ENCODE measurements around the gene ODAPH. TPM values are rescaled to one million over a fixed set of nuclear protein-coding genes. Genes with fewer than 3 reads are reported as not detected.

The ODAPH gene
- total and polyA plus RNA-seq, 12 donors, result 0.13 to 0.24 TPM; not detected in 10

DNA sequence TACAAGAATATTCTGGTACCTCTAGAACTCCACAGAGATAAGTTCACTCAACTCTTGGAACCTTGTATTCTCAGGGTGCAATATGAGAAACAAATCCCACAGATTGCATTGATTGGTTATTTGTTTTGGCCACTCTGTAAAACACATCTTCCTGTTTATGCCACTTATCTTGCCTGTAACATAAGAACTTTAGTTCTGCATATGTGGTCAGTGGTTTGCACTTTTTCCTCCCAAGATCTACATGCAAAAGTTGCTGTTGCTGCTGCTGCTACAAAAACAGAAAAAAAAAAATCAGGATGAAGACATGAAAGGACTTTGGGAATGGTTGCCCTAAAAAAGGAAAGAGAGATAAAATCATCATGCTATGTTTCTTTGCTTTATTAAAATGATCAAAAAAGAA, 9.6 kb downstream of the ODAPH start:
- DNase-seq, result no peak
- intact Hi-C loops (cut with DNase I), result no loop called here
- no peaks in the 10 kb centered on the region for H3K36me3 ChIP-seq (replicated peaks in 1 of 2)
- no peaks in the 10 kb centered on the region for H3K27me3 ChIP-seq
- H3K27ac ChIP-seq, result no peak overlapping the region
- H3K4me3 ChIP-seq, result no peak overlapping the region
- no peaks in the 10 kb centered on the region for H3K9me3 ChIP-seq (replicated peaks in 1 of 3)
- H3K4me1 ChIP-seq (replicated peaks in 1 of 2), result no peaks in the 10 kb centered on the region
- TF ChIP-seq, protein P1, sequence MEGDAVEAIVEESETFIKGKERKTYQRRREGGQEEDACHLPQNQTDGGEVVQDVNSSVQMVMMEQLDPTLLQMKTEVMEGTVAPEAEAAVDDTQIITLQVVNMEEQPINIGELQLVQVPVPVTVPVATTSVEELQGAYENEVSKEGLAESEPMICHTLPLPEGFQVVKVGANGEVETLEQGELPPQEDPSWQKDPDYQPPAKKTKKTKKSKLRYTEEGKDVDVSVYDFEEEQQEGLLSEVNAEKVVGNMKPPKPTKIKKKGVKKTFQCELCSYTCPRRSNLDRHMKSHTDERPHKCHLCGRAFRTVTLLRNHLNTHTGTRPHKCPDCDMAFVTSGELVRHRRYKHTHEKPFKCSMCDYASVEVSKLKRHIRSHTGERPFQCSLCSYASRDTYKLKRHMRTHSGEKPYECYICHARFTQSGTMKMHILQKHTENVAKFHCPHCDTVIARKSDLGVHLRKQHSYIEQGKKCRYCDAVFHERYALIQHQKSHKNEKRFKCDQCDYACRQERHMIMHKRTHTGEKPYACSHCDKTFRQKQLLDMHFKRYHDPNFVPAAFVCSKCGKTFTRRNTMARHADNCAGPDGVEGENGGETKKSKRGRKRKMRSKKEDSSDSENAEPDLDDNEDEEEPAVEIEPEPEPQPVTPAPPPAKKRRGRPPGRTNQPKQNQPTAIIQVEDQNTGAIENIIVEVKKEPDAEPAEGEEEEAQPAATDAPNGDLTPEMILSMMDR (IDR thresholded peaks at IDR 0.05), result no peak
- no peak for TF ChIP-seq POLR2A (IDR thresholded peaks at IDR 0.05)

DNA sequence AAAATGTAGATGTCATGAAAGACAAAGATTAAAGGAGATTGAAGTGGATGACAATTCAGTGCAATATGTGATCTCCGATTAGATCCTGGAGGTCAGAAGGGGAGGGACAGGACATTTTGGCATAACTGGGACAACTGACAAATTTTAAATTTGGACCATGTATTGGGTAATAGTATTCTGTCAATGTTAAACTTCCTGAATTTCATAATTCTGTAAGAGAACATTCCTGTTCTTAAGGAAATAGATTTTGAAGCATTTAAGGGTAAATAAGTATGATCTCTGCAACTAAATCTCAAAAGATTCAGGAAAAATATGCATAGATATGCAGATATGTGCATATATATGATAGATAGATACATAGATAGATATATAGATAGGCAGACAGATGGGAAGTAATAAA, 11.0 kb downstream of the ODAPH start:
- Histone ChIP-seq H3K27ac (no peak overlapping the region), H3K9me3 (replicated peaks in 1 of 3) (no peaks in the 10 kb centered on the region), H3K4me1 (replicated peaks in 1 of 2) (no peaks in the 10 kb centered on the region), H3K27me3 (no peaks in the 10 kb centered on the region), H3K36me3 (replicated peaks in 1 of 2) (no peaks in the 10 kb centered on the region), H3K4me3 (no peak overlapping the region)
- DNase-seq, result no peak
- intact Hi-C loops (cut with DNase I), result no loop called here
- no peak for TF ChIP-seq POLR2A (IDR thresholded peaks at IDR 0.05)
- TF ChIP-seq, protein P1 (IDR thresholded peaks at IDR 0.05), result no peak
- 42 to 56% (median 44%) methylated on average over 1 of the region's 1 CpG for WGBS, 4 donors

DNA sequence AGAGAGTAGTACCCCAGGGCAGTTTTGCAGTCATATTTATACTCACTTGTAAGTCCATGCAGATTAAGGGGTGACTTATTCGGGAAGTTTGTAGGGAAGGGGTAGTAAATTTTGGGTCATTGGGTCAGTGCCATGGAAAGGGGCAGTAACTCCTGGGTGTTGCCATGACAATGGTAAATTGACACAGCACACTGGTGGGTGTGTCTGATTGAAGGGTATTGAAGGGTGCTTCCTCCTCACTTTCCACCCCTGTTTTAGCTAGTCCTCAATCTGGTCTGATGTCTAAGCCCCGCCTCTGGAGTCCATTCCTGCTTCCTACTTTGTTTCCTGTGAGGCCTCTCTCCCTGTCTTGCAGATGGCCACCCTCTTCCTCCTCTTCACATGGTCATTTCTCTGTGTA, 11.9 kb downstream of the ODAPH start:
- Histone ChIP-seq H3K27me3 (no peaks in the 10 kb centered on the region), H3K27ac (no peak overlapping the region), H3K4me1 (replicated peaks in 1 of 2) (no peaks in the 10 kb centered on the region), H3K36me3 (replicated peaks in 1 of 2) (no peaks in the 10 kb centered on the region), H3K4me3 (no peak overlapping the region), H3K9me3 (replicated peaks in 1 of 3) (no peaks in the 10 kb centered on the region)
- no peak for DNase-seq
- WGBS, 4 donors, result 63 to 80% (median 75%) methylated on average over 2 of the region's 2 CpGs
- TF ChIP-seq, protein P1 (IDR thresholded peaks at IDR 0.05), result no peak
- no peak for TF ChIP-seq POLR2A (IDR thresholded peaks at IDR 0.05)
- intact Hi-C loops (cut with DNase I), result no loop called here

DNA sequence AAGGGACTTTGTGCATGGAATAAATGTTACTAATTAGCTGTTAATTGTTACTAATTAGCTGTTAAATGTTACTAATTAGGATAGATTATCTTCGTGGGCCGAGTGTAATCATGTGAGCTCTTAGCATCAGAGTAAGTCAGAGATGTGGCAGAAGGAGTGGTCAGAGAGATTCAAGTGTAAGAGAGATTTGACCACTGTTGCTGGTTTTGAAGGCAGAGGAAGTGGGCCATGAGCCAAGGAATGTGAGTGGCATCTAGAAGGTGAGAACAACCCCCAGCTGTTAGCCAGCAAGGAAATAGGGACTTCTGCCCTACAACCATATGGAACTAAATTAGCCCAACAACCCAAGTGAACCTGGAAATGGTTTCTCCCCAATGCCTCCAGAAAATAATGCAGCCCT, 28.2 kb downstream of the ODAPH start:
- H3K4me3 ChIP-seq, result no peak overlapping the region
- DNase-seq, result no peak
- H3K36me3 ChIP-seq (replicated peaks in 1 of 2), result no peaks in the 10 kb centered on the region
- WGBS, 4 donors, result 81 to 97% (median 85%) methylated on average over 2 of the region's 2 CpGs
- no peaks in the 10 kb centered on the region for H3K9me3 ChIP-seq (replicated peaks in 1 of 3)
- no peak overlapping the region for H3K27ac ChIP-seq
- H3K27me3 ChIP-seq, result no peaks in the 10 kb centered on the region
- intact Hi-C loops (cut with DNase I), result no loop called here
- TF ChIP-seq POLR2A (IDR thresholded peaks at IDR 0.05), result no peak
- TF ChIP-seq, protein P1 (IDR thresholded peaks at IDR 0.05), result no peak
- H3K4me1 ChIP-seq (replicated peaks in 1 of 2), result no peaks in the 10 kb centered on the region
